H9 (cell line): ENCODE results near the gene MCM7. TPM values are rescaled to one million over a fixed set of nuclear protein-coding genes. Genes with fewer than 3 reads are reported as not detected.

Source experiments
- DNase-seq: peaks from one replicate; pipeline ENCODE4 v3.0.0-alpha.2; 2017
- H2AFZ ChIP-seq: one replicate; pipeline ENCODE4 v1.6.1; 2013; ENCODE audit warnings: mild to moderate bottlenecking, low read length, control low read depth, moderate library complexity
- H2AK5ac ChIP-seq: 2 replicates; pipeline ENCODE4 v1.6.1; 2013; ENCODE audit warnings: low read length, control low read depth, mixed read lengths; ENCODE audit not compliant: insufficient read length
- H2BK120ac ChIP-seq: one replicate; pipeline ENCODE4 v1.6.1; 2013; ENCODE audit warnings: low read depth, mild to moderate bottlenecking, low read length, control low read depth, inconsistent platforms; ENCODE audit not compliant: poor library complexity, severe bottlenecking
- H2BK12ac ChIP-seq: 2 replicates; pipeline ENCODE4 v1.6.1; 2013; ENCODE audit warnings: low read length, control low read depth, mixed read lengths, low read depth; ENCODE audit not compliant: insufficient read length
- H2BK15ac ChIP-seq: 2 replicates; pipeline ENCODE4 v1.6.1; 2013; ENCODE audit warnings: low read depth, low read length, control low read depth
- H2BK20ac ChIP-seq: one replicate; pipeline ENCODE4 v1.6.1; 2013; ENCODE audit warnings: low read depth, mild to moderate bottlenecking, low read length, control low read depth, inconsistent platforms; ENCODE audit not compliant: poor library complexity, severe bottlenecking
- H2BK5ac ChIP-seq: 2 replicates; pipeline ENCODE4 v1.6.1; 2013; ENCODE audit warnings: low read length, control low read depth, mixed read lengths; ENCODE audit not compliant: insufficient read length
- H3K14ac ChIP-seq: 2 replicates; pipeline ENCODE4 v1.6.1; 2013; ENCODE audit warnings: low read length, control low read depth; ENCODE audit not compliant: insufficient read depth
- H3K18ac ChIP-seq: 2 replicates; pipeline ENCODE4 v1.6.1; 2013; ENCODE audit warnings: low read depth, mild to moderate bottlenecking, mixed read lengths, low read length, control low read depth; ENCODE audit not compliant: insufficient read length
- H3K23ac ChIP-seq: 2 replicates; pipeline ENCODE4 v1.6.1; 2013; ENCODE audit warnings: low read length, control low read depth, mixed read lengths, low read depth; ENCODE audit not compliant: insufficient read length
- H3K23me2 ChIP-seq: 2 replicates; pipeline ENCODE4 v1.6.1; 2013; ENCODE audit warnings: low read depth, mild to moderate bottlenecking, mixed read lengths, low read length, control low read depth; ENCODE audit not compliant: insufficient read length, poor library complexity, severe bottlenecking
- H3K27ac ChIP-seq: 2 replicates; pipeline ENCODE4 v1.5.1; 2013; ENCODE audit warnings: low read length, control low read depth, mixed read lengths, low read depth; ENCODE audit not compliant: insufficient read length
- H3K27me3 ChIP-seq: 2 replicates; pipeline ENCODE4 v1.6.1; 2013; ENCODE audit warnings: low read length, control low read depth, inconsistent platforms; ENCODE audit not compliant: insufficient read depth
- H3K4ac ChIP-seq: 2 replicates; pipeline ENCODE4 v1.6.1; 2013; ENCODE audit warnings: low read depth, mild to moderate bottlenecking, control low read depth, inconsistent platforms, low read length, moderate library complexity
- H3K4me1 ChIP-seq: 2 replicates; pipeline ENCODE4 v1.6.1; 2013; ENCODE audit warnings: low read length, control low read depth, inconsistent platforms; ENCODE audit not compliant: insufficient read depth
- H3K4me2 ChIP-seq: 2 replicates; pipeline ENCODE4 v1.6.1; 2013; ENCODE audit warnings: low read length, control low read depth, mixed read lengths; ENCODE audit not compliant: insufficient read length, insufficient read depth
- H3K56ac ChIP-seq: 2 replicates; pipeline ENCODE4 v1.6.1; 2013; ENCODE audit warnings: low read depth, mild to moderate bottlenecking, mixed read lengths, low read length, control low read depth; ENCODE audit not compliant: insufficient read length
- H3K79me1 ChIP-seq: 2 replicates; pipeline ENCODE4 v1.6.1; 2013; ENCODE audit warnings: low read depth, mild to moderate bottlenecking, moderate library complexity, low read length, control low read depth, inconsistent platforms; ENCODE audit not compliant: insufficient read depth, poor library complexity, severe bottlenecking
- H3K79me2 ChIP-seq: 2 replicates; pipeline ENCODE4 v1.6.1; 2013; ENCODE audit warnings: low read length, control low read depth, inconsistent platforms; ENCODE audit not compliant: insufficient read depth
- H3K9ac ChIP-seq: 2 replicates; pipeline ENCODE4 v1.6.1; 2013; ENCODE audit warnings: low read length, control low read depth, mixed read lengths; ENCODE audit not compliant: insufficient read length; ENCODE audit errors: extremely low read depth
- H3K9me3 ChIP-seq: one replicate; pipeline ENCODE4 v1.6.1; 2013; ENCODE audit warnings: low read depth, low read length, inconsistent platforms; ENCODE audit not compliant: control insufficient read depth
- H3T11ph ChIP-seq: one replicate; pipeline ENCODE4 v1.6.1; 2013; ENCODE audit warnings: mild to moderate bottlenecking, low read length, control low read depth, inconsistent platforms
- H4K20me1 ChIP-seq: one replicate; pipeline ENCODE4 v1.6.1; 2013; ENCODE audit not compliant: control insufficient read depth, insufficient read length, insufficient read depth
- H4K5ac ChIP-seq: 2 replicates; pipeline ENCODE4 v1.6.1; 2013; ENCODE audit warnings: low read depth, mild to moderate bottlenecking, mixed read lengths, low read length, control low read depth; ENCODE audit not compliant: insufficient read length
- H4K8ac ChIP-seq: replicated peaks from 2 replicates; pipeline ENCODE4 v1.6.1; 2013; ENCODE audit warnings: low read length, control low read depth, mixed read lengths, low read depth; ENCODE audit not compliant: insufficient read length
- H4K91ac ChIP-seq: 2 replicates; pipeline ENCODE4 v1.6.1; 2013; ENCODE audit warnings: low read depth, mild to moderate bottlenecking, moderate library complexity, mixed read lengths, low read length, control low read depth; ENCODE audit not compliant: insufficient read length
- H3K27ac Mint-ChIP-seq, 3 experiments: 2 replicates in 2 of 3; 3 replicates in 1 of 3; pipeline ENCODE4 v1.8.0; 2020 to 2021; ENCODE audit warnings: mixed read lengths in 3 of 3, mild to moderate bottlenecking in 1 of 3, moderate library complexity in 1 of 3
- H3K27me3 Mint-ChIP-seq: 2 replicates; pipeline ENCODE4 v1.8.0; 2021; ENCODE audit warnings: low read depth, mild to moderate bottlenecking, moderate library complexity, mixed read lengths
- H3K36me3 Mint-ChIP-seq, 3 experiments: 2 replicates in 2 of 3; 3 replicates in 1 of 3; pipeline ENCODE4 v1.8.0; 2020 to 2021; ENCODE audit warnings: low read depth in 3 of 3, mixed read lengths in 3 of 3; ENCODE audit not compliant: insufficient read depth in 1 of 3
- H3K4me1 Mint-ChIP-seq, 2 experiments: 2 replicates each; pipeline ENCODE4 v1.8.0; 2020; ENCODE audit warnings: mixed read lengths in 2 of 2
- H3K4me3 Mint-ChIP-seq, 2 experiments: 2 replicates in 1 of 2; 3 replicates in 1 of 2; pipeline ENCODE4 v1.8.0; 2020 to 2021; ENCODE audit warnings: mild to moderate bottlenecking in 2 of 2, mixed read lengths in 2 of 2, moderate library complexity in 1 of 2
- H3K9me3 Mint-ChIP-seq, 2 experiments: 2 replicates in 1 of 2; 3 replicates in 1 of 2; pipeline ENCODE4 v1.8.0; 2020; ENCODE audit warnings: mild to moderate bottlenecking in 2 of 2, mixed read lengths in 2 of 2, moderate library complexity in 1 of 2
- WGBS: extraction: QIAGEN DNeasy Blood & Tissue Kit; methylation state at CpG from one replicate; pipeline ENCODE4 v1.1.7; 2013; ENCODE audit warnings: missing lambda C conversion rate, low lambda C conversion rate, mixed read lengths; ENCODE audit not compliant: insufficient read length; ENCODE audit errors: extremely low coverage; 5-methylcytosine and 5-hydroxymethylcytosine counted together
- total RNA-seq: library from RNA; stranded (reverse); gene quantifications from 2 replicates; pipeline ENCODE4 v1.2.1, GENCODE V29; 2021
- TF ChIP-seq, protein P1 (sequence below): fragments of 200-600 bp; sonication (generic); conservative IDR thresholded peaks from 3 replicates; pipeline ENCODE4 v1.8.0; 2021; ENCODE audit warnings: antibody characterized with exemption, mild to moderate bottlenecking

The MCM7 gene
- total RNA-seq, 1 experiment from 2014 or later, result 390 TPM

DNA sequence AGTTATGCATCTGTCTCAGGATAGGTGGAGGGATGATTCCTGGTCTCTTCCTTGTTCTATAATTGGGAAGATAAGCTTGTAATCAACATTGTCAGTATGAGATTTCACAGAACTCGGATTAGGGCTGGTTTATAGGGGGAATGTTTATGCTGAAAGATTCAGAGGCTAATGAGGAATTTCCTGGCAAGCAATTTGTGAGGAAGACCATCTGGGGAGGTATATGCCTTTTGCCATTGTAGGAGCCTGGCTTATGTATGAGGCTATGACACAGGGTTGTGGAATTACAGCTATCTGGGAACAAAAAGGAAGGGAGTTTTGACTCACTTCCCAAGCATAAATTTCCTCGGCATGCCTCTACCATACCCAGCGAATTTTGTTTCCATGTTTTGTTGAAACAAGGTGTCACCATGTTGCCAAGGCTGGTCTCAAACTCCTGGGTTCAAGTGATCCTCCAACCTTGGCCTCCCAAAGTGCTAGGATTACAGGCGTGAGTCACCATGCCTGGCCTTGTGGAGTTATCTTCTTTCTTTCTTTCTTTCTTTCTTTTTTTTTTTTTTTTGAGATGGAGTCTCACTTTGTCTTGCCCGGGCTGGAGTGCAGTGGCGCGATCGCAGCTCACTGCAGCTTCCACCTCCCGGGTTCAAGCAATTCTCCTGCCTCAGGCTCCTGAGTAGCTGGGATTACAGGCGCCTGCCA is 14.0 kb downstream of the MCM7 start:
- Mint-ChIP-seq H3K4me3 (peak overlapping the region; percentile 2 to 3; a peak in 2 of 5 replicates), H3K9me3 (no peaks in the 10 kb centered on the region; a peak in 1 of 5 replicates), H3K27me3 (peaks cover 5% of the 10 kb centered on the region), H3K27ac (peak overlapping the region in 1 of 3 experiments; percentile 77; a peak in 2 of 7 replicates), H3K4me1 (peaks cover 14 to 22% of the 10 kb centered on the region in 2 experiments), H3K36me3 (peaks cover 23 to 26% (median 24%) of the 10 kb centered on the region in 3 experiments)
- Histone ChIP-seq H3K79me2 (no peaks in the 10 kb centered on the region), H2BK20ac (no peak overlapping the region), H3K9me3 (no peaks in the 10 kb centered on the region), H4K20me1 (no peaks in the 10 kb centered on the region), H4K5ac (no peak overlapping the region), H3K9ac (no peak overlapping the region), H3K18ac (no peak overlapping the region), H3K4ac (no peak overlapping the region), H2AK5ac (no peak overlapping the region), H3K14ac (no peak overlapping the region), H3K4me1 (no peaks in the 10 kb centered on the region), H3K56ac (no peak overlapping the region), H3K23ac (no peak overlapping the region), H2BK15ac (no peak overlapping the region), H2BK5ac (no peak overlapping the region), H2BK120ac (no peak overlapping the region), H3K23me2 (peaks cover 4% of the 10 kb centered on the region), H3K79me1 (no peaks in the 10 kb centered on the region), H3K4me2 (no peak overlapping the region), H4K91ac (no peak overlapping the region), H3T11ph (no peak overlapping the region), H2AFZ (no peak overlapping the region), H4K8ac (no peak overlapping the region), H3K27ac (no peak overlapping the region), H3K27me3 (no peaks in the 10 kb centered on the region), H2BK12ac (no peak overlapping the region)
- no peak for DNase-seq
- no CpG with 5 or more reads among the region's 10 CpGs for WGBS
- TF ChIP-seq, protein P1, sequence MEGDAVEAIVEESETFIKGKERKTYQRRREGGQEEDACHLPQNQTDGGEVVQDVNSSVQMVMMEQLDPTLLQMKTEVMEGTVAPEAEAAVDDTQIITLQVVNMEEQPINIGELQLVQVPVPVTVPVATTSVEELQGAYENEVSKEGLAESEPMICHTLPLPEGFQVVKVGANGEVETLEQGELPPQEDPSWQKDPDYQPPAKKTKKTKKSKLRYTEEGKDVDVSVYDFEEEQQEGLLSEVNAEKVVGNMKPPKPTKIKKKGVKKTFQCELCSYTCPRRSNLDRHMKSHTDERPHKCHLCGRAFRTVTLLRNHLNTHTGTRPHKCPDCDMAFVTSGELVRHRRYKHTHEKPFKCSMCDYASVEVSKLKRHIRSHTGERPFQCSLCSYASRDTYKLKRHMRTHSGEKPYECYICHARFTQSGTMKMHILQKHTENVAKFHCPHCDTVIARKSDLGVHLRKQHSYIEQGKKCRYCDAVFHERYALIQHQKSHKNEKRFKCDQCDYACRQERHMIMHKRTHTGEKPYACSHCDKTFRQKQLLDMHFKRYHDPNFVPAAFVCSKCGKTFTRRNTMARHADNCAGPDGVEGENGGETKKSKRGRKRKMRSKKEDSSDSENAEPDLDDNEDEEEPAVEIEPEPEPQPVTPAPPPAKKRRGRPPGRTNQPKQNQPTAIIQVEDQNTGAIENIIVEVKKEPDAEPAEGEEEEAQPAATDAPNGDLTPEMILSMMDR, result no peak
